IPS-20b (cell line): ENCODE measurements around the gene TTC38.
"Not testable (repeated sequence)": the region's sequence is repeated elsewhere in the genome, so short reads cannot be mapped to it uniquely, and the experiment has no call there.

Source experiments
- H3K27ac ChIP-seq: one replicate; pipeline ENCODE4 v1.5.1; 2013; ENCODE audit warnings: low read length
- H3K27me3 ChIP-seq: 2 replicates; pipeline ENCODE4 v1.6.1; 2013; ENCODE audit warnings: mild to moderate bottlenecking, low read length, inconsistent platforms; ENCODE audit not compliant: insufficient read depth
- H3K36me3 ChIP-seq: 2 replicates; pipeline ENCODE4 v1.6.1; 2013; ENCODE audit warnings: low read depth, mild to moderate bottlenecking, inconsistent platforms, low read length, moderate library complexity; ENCODE audit not compliant: insufficient read depth
- H3K4me1 ChIP-seq: 2 replicates; pipeline ENCODE4 v1.6.1; 2013; ENCODE audit warnings: mild to moderate bottlenecking, control low read depth, inconsistent platforms, low read length, moderate library complexity; ENCODE audit not compliant: insufficient read depth
- H3K4me3 ChIP-seq: 2 replicates; pipeline ENCODE4 v1.5.1; 2013; ENCODE audit warnings: mild to moderate bottlenecking, low read length, inconsistent platforms
- H3K9ac ChIP-seq: 2 replicates; pipeline ENCODE4 v1.6.1; 2013; ENCODE audit warnings: low read depth, mild to moderate bottlenecking, inconsistent platforms, low read length, moderate library complexity
- H3K9me3 ChIP-seq: 2 replicates; pipeline ENCODE4 v1.6.1; 2013; ENCODE audit warnings: mild to moderate bottlenecking, low read depth, low read length, inconsistent platforms; ENCODE audit not compliant: insufficient read depth

TTC38 gene

DNA sequence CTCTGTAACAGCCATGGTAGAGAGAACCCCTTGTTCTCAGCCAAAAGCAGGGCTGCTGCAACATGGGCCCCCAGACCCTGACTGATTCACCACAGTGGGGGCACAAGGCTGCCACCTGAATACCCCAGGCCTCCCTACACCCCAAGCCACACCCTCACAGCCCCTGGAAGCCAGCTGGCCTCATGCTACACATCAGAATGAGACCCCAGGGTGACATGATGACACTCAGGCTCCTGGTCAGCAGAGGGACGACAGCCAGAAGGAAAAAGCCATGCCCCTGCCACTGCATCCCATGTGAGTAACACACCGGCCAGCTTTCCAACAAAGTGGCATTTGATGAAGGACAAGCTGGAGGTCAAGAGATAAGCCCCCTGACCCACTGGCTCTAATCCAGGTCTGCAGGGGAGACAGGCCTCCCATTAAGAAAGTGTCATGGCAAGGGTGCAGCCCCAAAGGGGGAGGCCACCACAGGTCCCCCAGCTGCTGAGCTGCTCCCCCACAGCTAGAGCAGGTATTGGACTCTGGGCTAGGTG is 20.3 kb upstream of the TTC38 start:
- no peak overlapping the region for H3K9ac ChIP-seq
- H3K36me3 ChIP-seq, result peaks cover 12% of the 10 kb centered on the region; the same call in 1 of the 2 replicates
- no peaks in the 10 kb centered on the region for H3K4me1 ChIP-seq
- no peak overlapping the region for H3K27ac ChIP-seq
- peaks cover 14% of the 10 kb centered on the region for H3K27me3 ChIP-seq
- no peaks in the 10 kb centered on the region for H3K9me3 ChIP-seq
- H3K4me3 ChIP-seq, result no peak overlapping the region

DNA sequence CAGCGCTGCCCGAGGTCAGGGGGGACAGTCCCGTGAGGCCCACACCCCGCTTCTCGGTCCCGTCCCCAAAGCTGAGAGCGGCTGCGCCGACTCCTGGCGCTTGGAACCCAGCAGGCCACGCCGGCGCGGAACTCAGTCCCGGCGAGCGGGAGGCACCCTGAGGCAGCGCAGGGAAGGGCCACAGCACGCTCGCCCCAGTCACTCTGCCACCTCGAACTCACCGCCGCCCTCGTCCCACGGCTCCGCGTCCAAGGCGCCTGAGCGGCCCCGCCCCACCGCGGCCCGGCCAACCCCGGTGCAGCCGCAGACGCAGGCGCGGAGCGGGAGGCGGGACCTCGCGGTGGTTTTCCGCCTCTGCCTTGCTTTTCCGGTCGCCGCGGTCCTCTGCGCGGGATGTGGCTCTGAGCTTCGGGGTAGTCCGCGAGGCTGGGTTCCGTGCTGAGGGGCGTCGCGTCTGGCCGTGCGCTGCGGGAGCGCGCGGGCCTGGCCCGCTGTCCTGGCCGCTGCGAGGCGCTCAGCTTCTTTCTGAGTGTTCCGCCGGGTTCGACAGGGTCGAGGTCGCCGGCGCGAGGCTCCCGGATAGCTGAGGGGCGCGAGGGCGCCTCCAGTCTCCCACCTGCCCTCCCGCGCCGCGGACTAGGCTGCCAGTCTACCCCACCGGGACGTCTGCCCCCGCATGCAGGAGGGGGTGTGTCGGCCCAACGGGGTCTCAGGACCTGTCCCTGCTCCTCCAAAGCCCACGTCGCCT is 17.6 kb upstream of the TTC38 start, which contains the start of gene CDPF1:
Gene CDPF1 (minus strand): TSS at position 259 of the 748 bp plus-strand sequence. CDS start 2,009 bp downstream, outside the sequence.
- Histone ChIP-seq H3K27ac (no peak within 1 kb of the TSS), H3K4me3 (peak within 1 kb of the TSS; percentile 78), H3K27me3 (peaks cover 14% of the 10 kb centered on the region), H3K9ac (peak within 1 kb of the TSS; percentile 69; the same call in 1 of the 2 replicates), H3K36me3 (no peaks in the 10 kb centered on the region), H3K4me1 (no peaks in the 10 kb centered on the region), H3K9me3 (no peaks in the 10 kb centered on the region)

DNA sequence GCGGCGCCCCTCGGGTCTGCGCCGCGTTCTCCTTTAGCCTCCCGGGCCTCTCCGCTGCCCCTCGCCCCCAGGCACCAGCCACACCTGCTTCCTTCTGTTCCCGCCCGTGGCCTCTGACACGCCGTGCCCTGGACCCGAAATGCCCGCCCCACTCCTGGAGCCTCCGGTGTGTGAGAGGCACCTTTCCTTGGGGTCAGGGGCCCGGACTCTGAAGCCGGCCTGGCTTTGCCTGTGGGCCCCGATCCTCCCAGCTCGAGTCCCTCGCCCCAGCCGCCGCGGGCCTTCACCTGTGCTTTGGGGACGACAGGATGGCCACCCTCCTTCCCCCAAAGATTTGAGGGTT is 17.1 kb upstream of the TTC38 start:
- H3K36me3 ChIP-seq, result no peaks in the 10 kb centered on the region

DNA sequence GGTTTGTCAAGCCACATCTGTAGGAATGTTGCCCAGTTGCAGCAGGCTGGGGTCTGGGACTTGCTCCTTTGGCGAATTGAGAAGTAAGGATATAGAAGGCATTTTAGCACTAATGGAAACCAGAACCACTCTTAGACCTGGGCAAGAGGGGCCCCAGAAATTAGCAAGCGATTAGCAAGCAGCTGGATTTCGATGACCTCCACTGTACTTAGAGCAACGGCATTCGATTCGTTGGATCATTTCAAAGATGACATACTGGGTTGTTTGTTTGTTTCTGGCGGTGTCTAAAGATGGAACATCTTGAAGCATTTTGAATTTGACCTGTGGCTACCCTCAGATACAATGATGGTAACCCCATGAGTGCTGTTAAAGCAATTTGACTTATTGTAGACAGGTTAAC is 16.5 kb upstream of the TTC38 start:
- Histone ChIP-seq H3K27ac (no peak overlapping the region), H3K4me3 (peak overlapping the region; percentile 78; the same call in 1 of the 2 replicates)

More for the DNA sequence above, 17.1 kb upstream of the TTC38 start:
- no peaks in the 10 kb centered on the region for H3K4me1 ChIP-seq
- peak overlapping the region; percentile 66; the same call in 1 of the 2 replicates for H3K9ac ChIP-seq
- peak overlapping the region; percentile 78 for H3K4me3 ChIP-seq
- H3K27me3 ChIP-seq, result peaks cover 14% of the 10 kb centered on the region
- no peak overlapping the region for H3K27ac ChIP-seq
- no peaks in the 10 kb centered on the region for H3K9me3 ChIP-seq

DNA sequence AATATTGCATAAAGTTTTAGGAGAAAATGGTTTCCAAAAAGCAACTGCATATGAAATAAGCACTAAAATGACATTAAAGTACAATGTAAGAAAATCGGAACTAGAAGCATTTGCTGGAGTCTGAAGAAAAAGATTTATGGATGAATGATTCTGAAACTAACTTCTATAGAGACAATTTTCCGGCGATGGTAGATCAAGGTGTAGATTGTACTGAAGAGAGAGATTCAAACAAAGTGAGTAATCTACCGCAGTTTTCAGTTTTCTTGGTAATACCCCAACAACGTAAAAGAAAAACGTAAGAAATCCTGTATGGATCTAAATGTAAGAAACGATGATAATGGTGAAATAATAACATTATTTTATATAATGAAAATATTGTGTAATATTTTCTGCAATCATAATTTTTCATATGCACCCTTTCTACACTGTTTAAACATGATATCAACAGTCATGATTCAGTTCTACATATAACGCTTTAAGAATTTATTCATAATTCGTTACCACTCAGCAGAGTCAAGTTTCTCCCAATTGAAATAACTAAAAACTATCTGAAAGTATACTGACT is 15.9 kb upstream of the TTC38 start:
- H3K27ac ChIP-seq, result no peak overlapping the region
- no peak overlapping the region for H3K4me3 ChIP-seq
- no peaks in the 10 kb centered on the region for H3K9me3 ChIP-seq
- H3K9ac ChIP-seq, result no peak overlapping the region
- peaks cover 14% of the 10 kb centered on the region for H3K27me3 ChIP-seq
- H3K36me3 ChIP-seq, result no peaks in the 10 kb centered on the region
- no peaks in the 10 kb centered on the region for H3K4me1 ChIP-seq

More for the DNA sequence above, 16.5 kb upstream of the TTC38 start:
- H3K9me3 ChIP-seq, result no peaks in the 10 kb centered on the region
- no peaks in the 10 kb centered on the region for H3K36me3 ChIP-seq
- peak overlapping the region; percentile 66; the same call in 1 of the 2 replicates for H3K9ac ChIP-seq
- H3K4me1 ChIP-seq, result no peaks in the 10 kb centered on the region
- peaks cover 14% of the 10 kb centered on the region for H3K27me3 ChIP-seq

DNA sequence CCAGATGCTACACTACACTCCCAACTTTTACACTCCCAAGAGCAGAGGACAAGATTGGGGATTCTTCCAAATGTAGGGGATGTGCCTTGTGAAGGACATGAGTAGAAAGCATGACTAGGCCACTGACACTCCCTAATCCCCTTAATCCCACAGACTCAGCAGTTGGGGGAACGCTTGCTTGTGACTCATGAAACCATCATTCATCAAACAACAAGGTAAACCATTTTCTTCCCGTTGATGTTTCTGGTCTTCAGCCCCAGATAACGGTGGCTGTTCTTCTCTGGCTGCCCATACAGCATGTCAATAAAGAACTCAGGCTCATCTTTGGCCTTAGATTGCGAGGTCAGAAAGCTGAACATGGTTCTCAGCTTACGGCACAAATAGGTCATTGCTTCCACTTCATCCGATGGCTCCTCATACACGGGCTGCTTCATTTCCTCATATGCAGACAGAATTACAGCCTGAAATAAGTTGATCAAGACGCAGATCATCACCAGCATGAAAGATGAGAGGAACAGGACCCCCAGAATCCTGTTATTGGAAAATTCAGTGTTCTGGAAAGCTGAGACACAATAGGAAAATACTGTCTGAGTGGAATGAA is 11.3 kb upstream of the TTC38 start:
- no peak overlapping the region for H3K27ac ChIP-seq
- H3K9ac ChIP-seq, result no peak overlapping the region
- H3K27me3 ChIP-seq, result peaks cover 44% of the 10 kb centered on the region
- H3K4me3 ChIP-seq, result no peak overlapping the region
- no peaks in the 10 kb centered on the region for H3K4me1 ChIP-seq
- no peaks in the 10 kb centered on the region for H3K9me3 ChIP-seq
- H3K36me3 ChIP-seq, result no peaks in the 10 kb centered on the region

DNA sequence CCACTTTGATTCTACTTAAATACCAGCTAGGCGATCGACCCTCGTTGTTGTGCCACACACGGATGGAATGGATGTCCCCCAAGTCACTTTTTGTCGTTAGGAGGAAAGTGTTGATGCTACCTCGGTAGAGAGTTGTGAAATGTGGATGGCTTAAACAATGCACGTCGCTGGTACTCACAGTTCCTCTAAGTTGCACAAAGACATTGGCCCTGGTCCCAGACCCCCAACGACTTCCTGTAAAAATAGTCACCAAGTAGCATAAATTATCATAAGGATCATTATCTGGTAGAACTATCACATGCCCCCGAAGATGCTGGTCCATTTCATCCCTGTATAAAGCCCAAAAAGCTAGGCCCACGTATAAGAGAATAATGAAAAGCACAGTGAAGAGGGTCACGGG is 8.4 kb upstream of the TTC38 start:
- Histone ChIP-seq H3K4me1 (no peaks in the 10 kb centered on the region), H3K4me3 (no peak overlapping the region), H3K9me3 (no peaks in the 10 kb centered on the region; the same call in 1 of the 2 replicates), H3K27me3 (peaks cover 68% of the 10 kb centered on the region), H3K36me3 (no peaks in the 10 kb centered on the region), H3K9ac (no peak overlapping the region), H3K27ac (no peak overlapping the region)

DNA sequence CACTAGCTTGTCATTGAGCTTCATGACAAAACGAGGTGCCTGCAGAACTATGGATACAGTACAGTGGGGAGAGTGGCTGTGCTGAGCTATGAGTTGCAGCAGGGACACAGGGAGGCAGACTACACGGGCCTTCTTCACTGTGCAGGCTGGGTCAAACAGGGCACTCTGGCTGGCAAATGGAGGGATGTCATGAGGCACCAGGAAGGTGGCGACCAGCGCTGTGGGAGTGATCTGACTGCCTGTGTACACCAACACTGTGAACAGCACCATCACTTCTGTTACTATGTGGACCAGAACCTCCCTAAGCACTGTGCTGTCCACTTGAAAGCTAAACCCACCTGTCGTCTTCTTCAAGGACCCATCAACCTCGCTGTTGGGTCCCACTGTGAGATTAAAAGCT is 7.8 kb upstream of the TTC38 start:
- H3K27ac ChIP-seq, result no peak overlapping the region
- H3K4me3 ChIP-seq, result no peak overlapping the region
- H3K4me1 ChIP-seq, result no peaks in the 10 kb centered on the region
- no peak overlapping the region for H3K9ac ChIP-seq
- no peaks in the 10 kb centered on the region for H3K36me3 ChIP-seq
- peaks cover 71% of the 10 kb centered on the region for H3K27me3 ChIP-seq
- no peaks in the 10 kb centered on the region; the same call in 1 of the 2 replicates for H3K9me3 ChIP-seq

DNA sequence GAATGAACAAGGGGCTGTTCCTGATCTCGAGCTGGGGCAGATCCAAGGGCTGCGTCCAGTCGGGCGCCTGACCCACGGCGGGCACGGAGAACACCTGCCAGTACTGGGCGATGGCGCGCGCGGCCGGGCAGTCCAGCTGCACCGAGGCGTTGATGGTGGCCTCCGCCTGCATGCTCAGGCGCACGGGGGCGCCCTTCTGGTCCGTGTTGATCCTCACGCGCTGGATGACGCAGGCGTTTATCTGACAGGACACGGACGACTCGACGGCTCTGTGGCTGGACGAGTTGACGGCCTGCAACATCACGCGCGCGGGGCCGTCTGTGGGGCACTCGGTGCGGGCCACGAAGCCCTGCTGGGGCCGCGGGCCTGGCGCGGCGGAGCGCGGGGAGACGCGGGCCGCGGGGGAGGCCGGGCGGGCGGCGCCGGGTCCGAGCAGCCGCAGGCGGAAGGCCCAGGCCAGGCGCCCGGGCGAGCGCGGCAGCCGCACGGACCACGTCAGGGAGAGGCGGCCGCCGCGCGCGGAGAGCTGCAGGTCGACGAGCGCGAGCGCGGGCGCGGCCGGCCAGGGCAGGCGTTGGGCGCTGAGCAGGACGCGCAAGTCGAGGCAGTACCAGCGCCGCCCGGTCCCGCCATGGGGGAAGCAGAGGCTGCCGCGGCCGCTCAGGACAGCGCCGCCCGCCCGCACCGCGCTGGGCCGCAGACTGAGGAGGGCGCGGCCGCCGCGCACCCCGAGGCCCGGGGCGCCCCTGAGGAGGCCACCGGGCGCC is 5.2 kb upstream of the TTC38 start:
- H3K9me3 ChIP-seq, result peaks cover 6% of the 10 kb centered on the region
- H3K27ac ChIP-seq, result no peak overlapping the region
- H3K4me1 ChIP-seq, result no peaks in the 10 kb centered on the region; the same call in 1 of the 2 replicates
- no peak overlapping the region for H3K9ac ChIP-seq
- H3K27me3 ChIP-seq, result peaks cover 91% of the 10 kb centered on the region
- H3K36me3 ChIP-seq, result no peaks in the 10 kb centered on the region
- no peak overlapping the region; the same call in 1 of the 2 replicates for H3K4me3 ChIP-seq

DNA sequence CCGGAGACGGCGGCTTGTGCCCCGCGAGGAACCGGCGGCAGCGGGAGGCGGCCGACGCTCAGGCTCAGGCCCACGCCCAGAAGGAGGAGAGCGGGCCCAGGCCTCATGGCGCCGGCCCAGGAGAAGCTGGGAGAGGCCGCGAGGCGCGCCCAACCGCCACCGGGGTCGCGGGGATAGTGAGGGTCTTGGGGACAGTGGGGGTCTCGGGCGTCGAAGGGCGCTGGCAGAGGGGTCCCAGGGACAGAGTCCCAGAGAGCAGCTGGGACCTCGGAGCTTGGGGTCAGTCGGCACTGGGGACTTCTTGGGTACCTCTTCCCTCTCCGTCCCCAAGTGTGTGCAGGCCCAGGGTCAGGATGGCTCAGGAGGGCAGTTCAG is 4.6 kb upstream of the TTC38 start, which contains the start of gene PKDREJ:
Gene PKDREJ (minus strand): TSS at position 128 of the 375 bp plus-strand sequence. CDS start 21 bp downstream, at position 107.
- H3K27ac ChIP-seq, result no peak within 1 kb of the TSS
- H3K9me3 ChIP-seq, result peaks cover 6% of the 10 kb centered on the region
- no peak within 1 kb of the TSS; the same call in 1 of the 2 replicates for H3K4me3 ChIP-seq
- H3K4me1 ChIP-seq, result no peaks in the 10 kb centered on the region; the same call in 1 of the 2 replicates
- H3K36me3 ChIP-seq, result no peaks in the 10 kb centered on the region
- peaks cover 85% of the 10 kb centered on the region for H3K27me3 ChIP-seq
- no peak within 1 kb of the TSS for H3K9ac ChIP-seq

DNA sequence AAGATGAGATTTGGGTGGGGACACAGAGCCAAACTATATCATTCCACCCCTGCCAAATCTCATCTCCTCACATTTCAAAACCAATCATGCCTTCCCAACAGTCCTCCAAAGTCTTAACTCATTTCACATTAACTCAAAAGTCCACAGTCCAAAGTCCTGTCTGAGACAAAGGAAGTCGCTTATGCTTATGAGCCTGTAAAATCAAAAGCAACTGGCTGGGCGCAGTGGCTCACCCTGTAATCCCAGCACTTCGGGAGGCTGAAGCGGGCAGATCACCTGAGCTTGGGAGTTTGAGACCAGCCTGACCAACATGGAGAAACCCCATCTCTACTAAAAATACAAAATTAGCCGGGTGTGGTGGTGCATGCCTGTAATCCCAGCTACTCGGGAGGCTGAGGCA is 3.3 kb upstream of the TTC38 start:
- H3K9me3 ChIP-seq, H3K4me1 ChIP-seq, H3K36me3 ChIP-seq, H3K27ac ChIP-seq, H3K9ac ChIP-seq, H3K4me3 ChIP-seq: not testable (repeated sequence)
- peaks cover 72% of the 10 kb centered on the region for H3K27me3 ChIP-seq
